ENCODE data around the gene PACRG.

DNA sequence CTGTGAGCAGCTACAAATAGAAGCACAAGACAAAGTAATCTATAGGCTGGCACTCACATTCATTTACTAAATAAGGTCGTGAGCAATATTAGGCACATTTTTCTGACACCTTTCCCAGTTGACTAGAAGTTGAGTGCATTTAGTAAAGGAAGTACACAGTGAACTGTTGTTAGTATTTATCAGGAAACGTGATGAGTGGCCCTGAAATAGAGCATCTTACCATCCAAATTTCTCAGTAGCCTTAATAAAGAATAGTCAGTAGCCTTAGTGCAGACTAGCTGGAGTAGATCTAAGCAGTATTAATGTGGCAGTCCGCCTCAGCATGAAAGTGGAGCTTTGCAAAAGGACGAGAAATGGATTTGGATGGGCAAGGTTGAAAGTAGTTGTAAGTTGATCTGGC, 481.2 kb downstream of the PACRG start:
- TF ChIP-seq POLR2A (IDR thresholded peaks at IDR 0.05; ENCODE audit: low read depth, low read length) (no peak), CTCF (IDR thresholded peaks at IDR 0.05; ENCODE audit: extremely low read depth in 1 of 2, insufficient read depth in 1 of 2, low read depth in 1 of 2, low read length in 2 of 2) (no peak), EZH2 (IDR thresholded peaks at IDR 0.05; ENCODE audit: borderline replicate concordance, low read depth, low read length, severe bottlenecking) (no peak), MAX (IDR thresholded peaks at IDR 0.05; ENCODE audit: insufficient read depth, insufficient read length) (no peak), POLR2AphosphoS5 (IDR thresholded peaks at IDR 0.05; ENCODE audit: insufficient read depth, low read depth, low read length) (no peak), JUN (IDR thresholded peaks at IDR 0.05; ENCODE audit: borderline replicate concordance, insufficient read depth, insufficient read length, low read depth) (no peak), MYC (IDR thresholded peaks at IDR 0.05; ENCODE audit: low read depth, low read length) (no peak), GATA2 (IDR thresholded peaks at IDR 0.05; ENCODE audit: insufficient read depth, insufficient read length, low read depth, low read length) (no peak), FOS (IDR thresholded peaks at IDR 0.05; ENCODE audit: borderline replicate concordance, insufficient read depth, low read length) (no peak)
